Fibroblast of pulmonary artery (primary cell): ENCODE measurements around the gene PCDH1.
A peak's percentile ranks its signal among the peaks of the same experiment; 100 is the strongest.

Experiments used
- DNase-seq: peaks from one replicate; pipeline ENCODE4 v3.0.0-alpha.2; 2010; ENCODE audit warnings: low read depth
- H3K4me3 ChIP-seq: replicated peaks from 2 replicates; pipeline ENCODE4 v1.5.1; 2011; ENCODE audit warnings: low read depth, mild to moderate bottlenecking, control low read depth, low read length, moderate library complexity
- TF ChIP-seq, protein P1 (sequence below): IDR thresholded peaks from 2 replicates; pipeline ENCODE4 v1.5.1; 2011; ENCODE audit warnings: mild to moderate bottlenecking, control low read depth, low read length, inconsistent platforms; ENCODE audit errors: missing control alignments

PCDH1 gene

DNA sequence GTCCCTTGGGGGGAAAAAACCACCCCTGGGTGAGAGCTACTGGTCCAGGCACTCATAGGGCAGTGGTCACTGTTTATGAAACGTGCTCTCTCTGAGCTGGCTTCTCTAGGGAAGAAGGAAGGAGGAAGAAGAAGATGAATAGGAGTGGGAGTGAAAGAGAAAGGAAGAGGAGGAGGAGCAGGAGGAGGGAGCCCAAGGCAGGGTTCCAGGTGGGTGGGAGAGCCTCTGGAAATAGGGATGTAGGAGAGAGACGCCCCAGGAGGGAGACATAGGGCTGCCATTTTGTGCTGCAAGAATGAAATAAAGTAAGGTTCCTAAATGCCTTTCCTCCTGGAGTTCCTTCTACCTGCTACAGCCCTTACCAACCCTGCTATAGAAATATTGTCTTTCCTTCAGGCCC is 65.7 kb downstream of the PCDH1 start:
- H3K4me3 ChIP-seq = no peak overlapping the region
- TF ChIP-seq, protein P1, sequence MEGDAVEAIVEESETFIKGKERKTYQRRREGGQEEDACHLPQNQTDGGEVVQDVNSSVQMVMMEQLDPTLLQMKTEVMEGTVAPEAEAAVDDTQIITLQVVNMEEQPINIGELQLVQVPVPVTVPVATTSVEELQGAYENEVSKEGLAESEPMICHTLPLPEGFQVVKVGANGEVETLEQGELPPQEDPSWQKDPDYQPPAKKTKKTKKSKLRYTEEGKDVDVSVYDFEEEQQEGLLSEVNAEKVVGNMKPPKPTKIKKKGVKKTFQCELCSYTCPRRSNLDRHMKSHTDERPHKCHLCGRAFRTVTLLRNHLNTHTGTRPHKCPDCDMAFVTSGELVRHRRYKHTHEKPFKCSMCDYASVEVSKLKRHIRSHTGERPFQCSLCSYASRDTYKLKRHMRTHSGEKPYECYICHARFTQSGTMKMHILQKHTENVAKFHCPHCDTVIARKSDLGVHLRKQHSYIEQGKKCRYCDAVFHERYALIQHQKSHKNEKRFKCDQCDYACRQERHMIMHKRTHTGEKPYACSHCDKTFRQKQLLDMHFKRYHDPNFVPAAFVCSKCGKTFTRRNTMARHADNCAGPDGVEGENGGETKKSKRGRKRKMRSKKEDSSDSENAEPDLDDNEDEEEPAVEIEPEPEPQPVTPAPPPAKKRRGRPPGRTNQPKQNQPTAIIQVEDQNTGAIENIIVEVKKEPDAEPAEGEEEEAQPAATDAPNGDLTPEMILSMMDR = no peak
- DNase-seq = no peak

DNA sequence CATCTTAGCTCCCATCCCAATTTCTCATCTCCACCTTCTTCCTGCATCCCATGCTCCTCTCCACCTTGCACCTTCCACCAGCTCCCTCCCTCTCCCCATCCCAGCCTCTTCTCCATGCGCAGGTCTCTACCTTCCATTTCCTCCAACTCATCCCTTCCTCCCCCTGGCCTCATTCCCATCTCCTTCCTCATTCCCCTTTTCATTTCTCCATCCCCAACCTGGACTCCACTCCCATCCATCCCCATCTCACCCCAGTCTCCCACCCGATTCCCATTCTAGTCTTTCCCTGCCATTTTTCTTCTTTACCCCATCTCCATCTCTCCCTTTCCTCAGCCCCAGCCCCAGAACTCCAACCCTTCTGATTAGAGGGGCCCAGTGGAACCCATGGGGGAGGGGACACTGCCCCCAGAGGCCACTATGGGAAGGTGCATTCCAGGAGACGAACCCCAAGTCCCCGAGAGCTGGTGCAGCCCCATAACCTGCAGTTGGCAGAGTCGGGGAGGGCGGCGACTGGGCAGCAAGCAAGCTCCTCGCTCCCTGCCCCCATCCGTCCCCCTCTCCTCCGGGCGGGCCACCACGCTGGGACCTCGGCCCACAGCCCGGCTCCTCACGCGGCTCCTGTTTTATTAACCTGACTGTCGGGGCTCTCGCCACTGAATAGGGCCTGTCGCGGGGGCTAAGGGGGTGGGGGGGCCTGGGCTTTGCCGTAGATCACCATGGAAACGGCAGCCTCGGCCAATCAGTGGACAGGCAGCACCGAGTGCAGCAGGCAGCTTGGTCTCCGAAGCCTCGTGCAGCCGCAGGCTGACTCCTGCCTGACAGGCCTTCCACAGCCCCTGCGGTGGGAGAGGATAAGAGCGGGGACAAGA is 66.7 kb downstream of the PCDH1 start:
- no peak overlapping the region for H3K4me3 ChIP-seq
- TF ChIP-seq, protein P1 = peak; percentile 70
- DNase-seq = no peak

DNA sequence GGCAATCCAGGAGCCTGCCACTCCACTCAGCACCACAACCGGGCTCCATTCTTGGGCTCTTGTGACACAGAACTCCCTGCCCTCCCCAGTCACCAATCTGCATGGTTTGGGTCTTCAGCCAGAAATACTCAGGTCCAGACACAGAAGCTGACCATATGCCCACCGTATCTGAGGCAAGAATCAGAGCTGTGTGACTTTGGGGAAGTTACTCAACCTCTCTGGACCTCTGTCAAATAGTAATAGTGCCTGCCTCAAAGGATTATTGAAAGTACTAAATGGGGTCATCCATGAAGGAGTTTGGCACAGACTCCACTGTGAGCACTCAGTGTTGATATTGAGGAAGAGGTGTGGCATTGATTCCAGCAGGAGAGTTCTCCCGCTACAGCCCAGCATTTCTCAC is 67.5 kb downstream of the PCDH1 start:
- H3K4me3 ChIP-seq = no peak overlapping the region
- DNase-seq = no peak
- TF ChIP-seq, protein P1 = no peak

DNA sequence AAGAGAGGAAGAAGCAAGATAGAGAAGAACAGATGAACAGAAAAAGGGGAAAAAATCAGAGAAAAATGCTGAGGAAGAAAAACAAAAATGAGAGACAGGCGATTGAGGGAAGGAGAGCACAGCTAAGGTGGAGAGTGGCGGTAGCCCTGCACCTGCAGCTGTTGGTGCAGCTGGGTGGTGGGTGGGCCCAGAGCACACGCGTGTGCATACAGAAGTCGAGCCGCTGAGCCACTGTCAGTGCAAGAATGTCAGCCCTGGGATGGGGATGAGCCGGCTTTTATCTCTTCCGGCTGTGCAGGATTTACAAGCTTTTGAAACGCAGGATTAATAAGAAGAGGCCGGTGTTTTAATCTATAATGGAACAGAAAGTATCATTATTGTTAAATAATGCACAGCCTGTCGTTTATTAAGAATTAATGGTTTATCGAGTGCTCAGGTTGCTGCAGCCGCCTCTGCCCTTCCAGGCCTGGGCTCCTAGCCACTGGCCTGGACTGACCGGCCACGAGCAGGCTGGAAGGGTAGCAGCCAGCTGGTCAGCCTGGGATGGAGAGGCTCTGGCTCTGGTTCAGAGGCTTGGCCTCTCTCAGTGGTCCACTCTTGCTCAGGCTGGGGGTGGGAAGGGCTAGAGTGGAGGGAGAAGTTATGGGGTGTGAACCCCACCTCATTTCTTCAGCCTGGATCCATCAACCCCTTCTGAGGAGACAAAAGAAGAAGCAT is 68.7 kb downstream of the PCDH1 start:
- DNase-seq = no peak
- H3K4me3 ChIP-seq = no peak overlapping the region
- TF ChIP-seq, protein P1 = no peak

DNA sequence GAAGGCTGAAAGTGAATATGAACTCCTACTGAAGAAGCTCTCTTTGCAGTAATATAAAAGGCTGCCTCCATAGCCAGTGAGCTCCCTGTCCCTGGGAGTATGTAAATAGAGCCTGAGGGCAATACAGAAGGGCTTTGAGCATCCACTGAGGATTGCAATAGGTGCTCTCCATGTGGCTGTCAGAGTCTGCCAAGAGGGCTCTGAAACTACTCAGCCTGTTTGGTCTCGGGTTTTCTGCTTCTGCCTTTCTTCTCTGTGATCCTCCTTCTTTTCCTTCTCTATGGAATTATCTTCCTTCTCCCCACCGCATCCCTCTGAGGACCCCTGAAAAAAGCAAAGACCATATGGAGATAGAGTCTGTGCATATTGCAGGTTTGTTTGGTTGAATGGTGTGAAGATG is 69.4 kb downstream of the PCDH1 start:
- TF ChIP-seq, protein P1 = no peak
- DNase-seq = no peak
- H3K4me3 ChIP-seq = no peak overlapping the region

DNA sequence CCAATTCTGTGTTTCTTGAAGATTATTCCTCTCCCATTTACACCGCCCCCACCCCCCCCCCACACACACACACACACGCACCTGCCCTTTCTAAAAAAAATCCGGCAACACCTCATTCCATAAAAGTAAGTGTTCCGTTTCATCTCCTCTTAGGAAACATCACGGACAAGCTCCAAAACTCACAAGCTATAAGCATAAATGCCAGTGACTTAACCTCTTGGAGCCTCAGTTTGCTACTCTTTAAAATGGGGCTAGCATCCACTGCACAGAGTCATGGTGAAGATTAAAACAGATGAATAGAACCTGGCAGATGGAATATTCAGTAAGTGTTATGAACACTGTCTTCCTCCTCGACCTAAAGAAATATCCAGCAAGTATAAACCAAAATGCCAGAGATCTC is 70.5 kb downstream of the PCDH1 start:
- TF ChIP-seq, protein P1 = no peak
- no peak overlapping the region for H3K4me3 ChIP-seq
- DNase-seq = no peak

DNA sequence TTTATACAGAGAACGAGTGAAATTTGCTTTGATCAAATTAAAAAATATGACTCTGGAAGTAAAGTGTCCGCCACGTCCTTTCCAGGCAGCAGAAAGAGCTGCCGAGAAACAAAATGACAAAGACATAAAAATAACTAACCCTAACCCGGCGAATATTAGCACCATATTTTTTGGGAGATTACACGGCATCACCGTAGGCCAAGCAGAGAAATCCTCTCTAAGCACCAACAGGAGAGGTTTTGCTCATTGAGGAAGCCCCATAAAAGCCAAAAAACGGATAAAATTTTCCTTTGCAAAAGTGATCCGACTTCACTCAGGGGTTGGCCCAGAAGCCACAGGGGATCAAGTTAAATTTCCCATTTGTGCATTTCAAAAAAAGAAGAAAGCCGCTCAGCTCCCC is 70.9 kb downstream of the PCDH1 start:
- DNase-seq = no peak
- H3K4me3 ChIP-seq = no peak overlapping the region

More for the DNA sequence above, 70.9 kb downstream of the PCDH1 start:
- TF ChIP-seq, protein P1 = no peak
